IMR-90 (cell line): Measurements from ENCODE around the gene RNGTT. TPM values are rescaled to one million over a fixed set of nuclear protein-coding genes. Genes with fewer than 3 reads are reported as not detected.

Source experiments
- ATAC-seq: fragments of 200-7000 bp; cut with Tn5 transposase; 2 replicates; pipeline ENCODE4 v1.9.1; 2020; ENCODE audit warnings: low read depth, mild to moderate bottlenecking, moderate library complexity
- BruUV-seq: library from RNA; stranded (reverse); fragments of 400-500 nt; replicated peaks from 2 replicates; lab custom pipeline; 2021; lab: Mats Ljungman, UMichigan
- CTCF ChIA-PET: fragments of 300-600 bp; formaldehyde crosslinking; extraction: SDS; loops from one replicate; lab custom pipeline; 2021; ENCODE audit warnings: antibody characterized with exemption; lab: Yijun Ruan, JAX
- POLR2A ChIA-PET: fragments of 300-600 bp; sonication (Branson Sonifier 250); formaldehyde crosslinking; loops from one replicate; lab custom pipeline; 2022; ENCODE audit warnings: antibody characterized with exemption; ENCODE audit not compliant: unreplicated experiment; lab: Charles Lee
- DNase-seq: peaks from one replicate; pipeline ENCODE4 v3.0.0; 2013
- H2AFZ ChIP-seq: replicated peaks from 2 replicates; pipeline ENCODE3; 2013; ENCODE audit warnings: low read length, mild to moderate bottlenecking; ENCODE audit not compliant: poor library complexity
- H2AK5ac ChIP-seq: 2 replicates; pipeline ENCODE4 v1.6.1; 2013; ENCODE audit warnings: low read depth, low read length, inconsistent platforms
- H2AK9ac ChIP-seq: replicated peaks from 2 replicates; pipeline ENCODE3; 2013; ENCODE audit warnings: mild to moderate bottlenecking, low read depth, low read length, moderate library complexity; ENCODE audit not compliant: poor library complexity
- H2BK120ac ChIP-seq: 2 replicates; pipeline ENCODE4 v1.6.1; 2013; ENCODE audit warnings: low read depth, low read length, inconsistent platforms
- H2BK15ac ChIP-seq: 3 replicates; pipeline ENCODE4 v1.6.1; 2013; ENCODE audit warnings: low read depth, low read length, inconsistent platforms
- H2BK20ac ChIP-seq: 2 replicates; pipeline ENCODE4 v1.6.1; 2013; ENCODE audit warnings: low read depth, mild to moderate bottlenecking, inconsistent platforms, low read length, moderate library complexity
- H2BK5ac ChIP-seq: 2 replicates; pipeline ENCODE4 v1.6.1; 2013; ENCODE audit warnings: mild to moderate bottlenecking, low read depth, low read length, inconsistent platforms; ENCODE audit not compliant: poor library complexity, severe bottlenecking
- H3K14ac ChIP-seq: replicated peaks from 2 replicates; pipeline ENCODE4 v1.6.1; 2013; ENCODE audit warnings: low read depth, low read length, inconsistent platforms
- H3K18ac ChIP-seq: 2 replicates; pipeline ENCODE4 v1.6.1; 2013; ENCODE audit warnings: low read depth, low read length, control low read depth
- H3K23ac ChIP-seq: 2 replicates; pipeline ENCODE4 v1.6.1; 2013; ENCODE audit warnings: low read depth, low read length, inconsistent platforms
- H3K27ac ChIP-seq: 2 replicates; pipeline ENCODE4 v1.5.1; 2013; ENCODE audit warnings: mild to moderate bottlenecking, control low read depth, low read length; ENCODE audit not compliant: insufficient read depth
- H3K27me3 ChIP-seq: 2 replicates; pipeline ENCODE4 v1.6.1; 2013; ENCODE audit warnings: low read length; ENCODE audit not compliant: control insufficient read depth, insufficient read depth
- H3K36me3 ChIP-seq: 2 replicates; pipeline ENCODE4 v1.6.1; 2013; ENCODE audit warnings: low read length, mixed read lengths; ENCODE audit not compliant: control insufficient read depth, insufficient read depth
- H3K4ac ChIP-seq: 2 replicates; pipeline ENCODE4 v1.6.1; 2013; ENCODE audit warnings: low read depth, low read length, inconsistent platforms
- H3K4me1 ChIP-seq: 2 replicates; pipeline ENCODE4 v1.6.1; 2013; ENCODE audit warnings: low read length, mixed read lengths; ENCODE audit not compliant: control insufficient read depth, insufficient read depth
- H3K4me2 ChIP-seq: 2 replicates; pipeline ENCODE4 v1.6.1; 2013; ENCODE audit warnings: low read depth, mild to moderate bottlenecking, control low read depth, low read length, moderate library complexity
- H3K4me3 ChIP-seq: 2 replicates; pipeline ENCODE4 v1.5.1; 2013; ENCODE audit warnings: low read depth, mild to moderate bottlenecking, control low read depth, low read length, moderate library complexity; ENCODE audit not compliant: insufficient read depth
- H3K56ac ChIP-seq: 2 replicates; pipeline ENCODE4 v1.6.1; 2013; ENCODE audit warnings: low read length, inconsistent platforms; ENCODE audit not compliant: insufficient read depth; ENCODE audit errors: extremely low read depth
- H3K79me1 ChIP-seq, 2 experiments: 2 replicates each; pipeline ENCODE4 v1.6.1; 2013; ENCODE audit warnings: low read length in 2 of 2, inconsistent platforms in 1 of 2, low read depth in 1 of 2
- H3K9ac ChIP-seq: 2 replicates; pipeline ENCODE4 v1.6.1; 2013; ENCODE audit warnings: low read depth, low read length, control low read depth
- H3K9me1 ChIP-seq: 2 replicates; pipeline ENCODE4 v1.6.1; 2013; ENCODE audit warnings: low read length, inconsistent platforms; ENCODE audit not compliant: insufficient read depth
- H3K9me3 ChIP-seq: 2 replicates; pipeline ENCODE4 v1.6.1; 2013; ENCODE audit warnings: low read length; ENCODE audit not compliant: control insufficient read depth, insufficient read depth
- H4K20me1 ChIP-seq: 2 replicates; pipeline ENCODE4 v1.6.1; 2013; ENCODE audit warnings: low read length, inconsistent platforms; ENCODE audit not compliant: insufficient read depth
- H4K5ac ChIP-seq: 2 replicates; pipeline ENCODE4 v1.6.1; 2013; ENCODE audit warnings: mild to moderate bottlenecking, low read depth, low read length, control low read depth
- H4K8ac ChIP-seq, 2 experiments: 2 replicates each; pipeline ENCODE4 v1.6.1; 2013; ENCODE audit warnings: low read depth in 2 of 2, low read length in 2 of 2, control low read depth in 1 of 2, inconsistent platforms in 1 of 2
- H4K91ac ChIP-seq: 2 replicates; pipeline ENCODE4 v1.6.1; 2013; ENCODE audit warnings: low read depth, low read length, inconsistent platforms; ENCODE audit not compliant: insufficient read depth
- BHLHE40 ChIP-seq: fragments of 150-350 bp; IDR thresholded peaks from 2 replicates; pipeline ENCODE4 v1.6.1; 2016; ENCODE audit warnings: mild to moderate bottlenecking, low read depth, low read length
- FOS ChIP-seq: fragments of 150-350 bp; IDR thresholded peaks from 2 replicates; pipeline ENCODE4 v1.6.1; 2016; ENCODE audit warnings: low read depth, low read length
- MAFK ChIP-seq: IDR thresholded peaks from 2 replicates; pipeline ENCODE4 v1.6.1; 2012; ENCODE audit warnings: low read depth, low read length, improper control_type of control experiment
- MAZ ChIP-seq: IDR thresholded peaks from 2 replicates; pipeline ENCODE4 v1.6.1; 2012; ENCODE audit warnings: low read depth, mild to moderate bottlenecking, low read length, improper control_type of control experiment, moderate library complexity, borderline replicate concordance
- MXI1 ChIP-seq: IDR thresholded peaks from 2 replicates; pipeline ENCODE4 v1.6.1; 2012; ENCODE audit warnings: low read depth, mild to moderate bottlenecking, low read length, moderate library complexity, borderline replicate concordance
- NFE2L2 ChIP-seq: fragments of 150-350 bp; IDR thresholded peaks from 2 replicates; pipeline ENCODE4 v1.6.1; 2016; ENCODE audit warnings: low read depth, mild to moderate bottlenecking, low read length
- POLR2A ChIP-seq: IDR thresholded peaks from 2 replicates; pipeline ENCODE4 v1.6.1; 2012; ENCODE audit warnings: mild to moderate bottlenecking, low read depth, low read length
- RAD21 ChIP-seq: IDR thresholded peaks from 2 replicates; pipeline ENCODE4 v1.6.1; 2012; ENCODE audit warnings: low read length, improper control_type of control experiment
- RCOR1 ChIP-seq: IDR thresholded peaks from 2 replicates; pipeline ENCODE4 v1.6.1; 2012; ENCODE audit warnings: mild to moderate bottlenecking, low read length, improper control_type of control experiment; ENCODE audit not compliant: insufficient replicate concordance
- RFX5 ChIP-seq: IDR thresholded peaks from 2 replicates; pipeline ENCODE4 v1.8.0; 2012; ENCODE audit warnings: low read depth, mild to moderate bottlenecking, low read length, moderate library complexity
- SMC3 ChIP-seq: fragments of 150-350 bp; IDR thresholded peaks from 2 replicates; pipeline ENCODE4 v1.6.1; 2016; ENCODE audit warnings: low read depth, mild to moderate bottlenecking, antibody characterized with exemption, low read length, moderate library complexity
- WGBS, 2 experiments: methylation state at CpG; one replicate each; pipeline versions ENCODE4 v1.1.5 to v1.1.7; 2013; ENCODE audit warnings: missing lambda C conversion rate in 2 of 2; ENCODE audit not compliant: insufficient read length in 1 of 2; ENCODE audit errors: extremely low coverage in 2 of 2; 5-methylcytosine and 5-hydroxymethylcytosine counted together
- dilution Hi-C: fragments of 300-500 bp; cut with HindIII; formaldehyde crosslinking; loops from one replicate; pipeline ENCODE4 v1.14.3; 2018; ENCODE audit warnings: low sequenced_read_pairs; ENCODE audit not compliant: unreplicated experiment
- in situ Hi-C: fragments of 300-500 bp; cut with MboI; formaldehyde crosslinking; loops from 3 replicates; pipeline ENCODE4 v1.14.3; 2019; ENCODE audit warnings: low sequenced_read_pairs, inconsistent platforms, mixed read lengths
- intact Hi-C: fragments of 100-400 bp; cut with micrococcal nuclease; formaldehyde crosslinking; loops from 2 replicates; pipeline ENCODE4 v1.10.0; 2022
- polyA plus RNA-seq, 3 experiments: library from polyadenylated mRNA; depleted of rRNA; stranded (reverse); fragments of >200 nt; gene quantifications; 2 replicates each; pipeline ENCODE4 v1.2.3, GENCODE V29; 2012; ENCODE audit warnings: low replicate concordance in 1 of 3
- total RNA-seq: library from RNA; depleted of rRNA; stranded (reverse); fragments of >200 nt; gene quantifications from 2 replicates; pipeline ENCODE4 v1.2.3, GENCODE V29; 2012
- TF ChIP-seq, protein P1 (sequence below): conservative IDR thresholded peaks from 2 replicates; pipeline ENCODE4 v1.5.1; 2012; ENCODE audit warnings: mild to moderate bottlenecking, low read depth, low read length, improper control_type of control experiment
- TF ChIP-seq, protein P2 (sequence below): fragments of 150-350 bp; IDR thresholded peaks from 2 replicates; pipeline ENCODE4 v1.6.1; 2017; ENCODE audit warnings: mild to moderate bottlenecking, antibody characterized with exemption, low read length, low read depth

The RNGTT gene
- total and polyA plus RNA-seq, 2 of the 4 experiments (the other 2 are of a cell fraction): 5.4 to 21.7 TPM

DNA sequence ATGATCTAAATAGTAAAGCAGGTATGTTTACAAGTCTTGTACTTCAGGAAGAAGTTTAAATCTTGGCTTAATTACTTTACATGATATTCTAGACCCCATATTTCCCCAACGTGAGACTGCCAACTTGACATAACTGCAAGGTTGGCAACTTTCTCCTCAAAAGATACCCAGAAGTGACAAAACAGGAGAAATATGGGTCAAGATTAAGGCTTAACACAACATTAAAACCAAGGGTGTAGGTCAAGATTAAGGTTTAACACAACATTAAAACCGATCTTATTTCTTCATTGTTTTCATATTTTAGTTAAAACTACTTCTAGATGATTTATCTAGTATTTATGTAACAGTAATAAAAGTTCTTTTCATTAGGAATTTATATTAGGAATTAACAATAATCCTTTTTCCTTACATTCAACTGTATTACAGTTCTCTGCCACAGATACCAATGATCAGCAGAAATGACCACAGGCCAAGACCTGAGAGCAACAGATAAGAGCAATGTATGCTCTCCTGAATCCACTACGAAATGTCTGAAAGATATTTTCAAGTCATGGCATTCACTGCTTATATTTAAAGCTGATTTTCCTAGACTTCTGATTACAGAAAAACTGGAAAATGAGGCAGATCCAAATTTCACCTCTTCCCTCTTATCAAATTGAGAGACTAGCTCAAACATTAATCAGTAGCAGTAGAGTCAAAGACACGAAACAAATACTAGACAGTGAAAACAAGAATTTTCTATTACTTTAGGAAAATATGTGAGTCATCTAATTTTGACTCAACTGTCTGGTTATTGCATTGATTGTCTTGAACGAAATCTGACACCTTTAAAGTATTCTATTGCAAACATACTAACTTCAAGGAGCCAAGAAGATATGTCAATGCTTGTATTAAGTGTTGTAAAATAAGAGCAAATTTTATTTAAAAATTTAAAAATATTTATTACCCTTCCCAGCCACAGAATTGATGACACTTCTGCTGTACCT is 72.3 kb downstream of the RNGTT start (continued):
- TF ChIP-seq RFX5 (no peak), RAD21 (no peak)

DNA sequence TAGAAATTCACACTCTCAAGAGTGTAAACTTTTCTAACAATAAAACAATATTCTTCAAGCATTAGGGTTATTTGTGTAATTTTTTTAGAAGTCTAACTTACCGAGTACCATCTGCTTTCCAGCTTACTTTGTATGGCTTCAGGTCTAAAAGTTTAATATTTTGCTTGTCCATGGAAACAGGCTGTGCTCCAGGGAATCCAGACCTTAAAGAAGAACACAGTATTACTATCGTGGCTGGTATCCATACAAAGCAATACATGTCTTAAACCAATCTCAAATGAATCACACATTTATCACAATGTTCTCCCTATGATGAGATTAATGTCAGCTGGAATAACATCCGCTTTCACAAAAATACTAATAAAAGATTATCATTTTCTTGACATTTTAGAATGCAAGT is 73.0 kb downstream of the RNGTT start:
- Histone ChIP-seq H4K91ac (no peak overlapping the region), H2BK15ac (no peak overlapping the region), H3K36me3 (0 out of 2 replicates have a peak, but pooled peaks cover 3% of the 10 kb centered on the region), H2BK120ac (no peak overlapping the region), H2BK5ac (no peak overlapping the region), H4K8ac (no peak overlapping the region), H3K4me3 (no peak overlapping the region), H2BK20ac (no peak overlapping the region), H3K27ac (no peak overlapping the region), H3K4me1 (no peaks in the 10 kb centered on the region), H3K23ac (no peak overlapping the region), H3K18ac (no peak overlapping the region), H3K79me1 (0 out of 4 replicates have a peak, but pooled peaks cover 0 to 4% of the 10 kb centered on the region in 2 experiments), H3K9ac (no peak overlapping the region), H3K4ac (no peak overlapping the region), H2AFZ (no peak overlapping the region), H4K5ac (no peak overlapping the region), H3K27me3 (no peaks in the 10 kb centered on the region), H3K56ac (no peak overlapping the region), H3K9me1 (no peaks in the 10 kb centered on the region), H3K14ac (no peak overlapping the region), H2AK9ac (no peak overlapping the region), H3K9me3 (no peaks in the 10 kb centered on the region), H3K4me2 (no peak overlapping the region), H4K20me1 (no peaks in the 10 kb centered on the region), H2AK5ac (no peak overlapping the region)
- in situ Hi-C loops: no loop called here
- intact Hi-C loops: no loop called here
- ATAC-seq (no peak), DNase-seq (no peak)
- dilution Hi-C loops: no loop called here
- ChIA-PET CTCF (interaction anchor here (0.7 kb wide), 1 partner anchor 9 kb away, joined by 5 read pairs; no protein-coding TSS in a partner anchor), POLR2A (no interaction called here)
- no CpG with 5 or more reads among the region's 3 CpGs for WGBS, 2 experiments
- BruUV-seq: no TSS peak
- no peak for TF ChIP-seq MAZ
- TF ChIP-seq FOS: no peak
- TF ChIP-seq RCOR1: no peak
- no peak for TF ChIP-seq MXI1
- TF ChIP-seq, protein P1, sequence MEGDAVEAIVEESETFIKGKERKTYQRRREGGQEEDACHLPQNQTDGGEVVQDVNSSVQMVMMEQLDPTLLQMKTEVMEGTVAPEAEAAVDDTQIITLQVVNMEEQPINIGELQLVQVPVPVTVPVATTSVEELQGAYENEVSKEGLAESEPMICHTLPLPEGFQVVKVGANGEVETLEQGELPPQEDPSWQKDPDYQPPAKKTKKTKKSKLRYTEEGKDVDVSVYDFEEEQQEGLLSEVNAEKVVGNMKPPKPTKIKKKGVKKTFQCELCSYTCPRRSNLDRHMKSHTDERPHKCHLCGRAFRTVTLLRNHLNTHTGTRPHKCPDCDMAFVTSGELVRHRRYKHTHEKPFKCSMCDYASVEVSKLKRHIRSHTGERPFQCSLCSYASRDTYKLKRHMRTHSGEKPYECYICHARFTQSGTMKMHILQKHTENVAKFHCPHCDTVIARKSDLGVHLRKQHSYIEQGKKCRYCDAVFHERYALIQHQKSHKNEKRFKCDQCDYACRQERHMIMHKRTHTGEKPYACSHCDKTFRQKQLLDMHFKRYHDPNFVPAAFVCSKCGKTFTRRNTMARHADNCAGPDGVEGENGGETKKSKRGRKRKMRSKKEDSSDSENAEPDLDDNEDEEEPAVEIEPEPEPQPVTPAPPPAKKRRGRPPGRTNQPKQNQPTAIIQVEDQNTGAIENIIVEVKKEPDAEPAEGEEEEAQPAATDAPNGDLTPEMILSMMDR: no peak
- no peak for TF ChIP-seq MAFK
- TF ChIP-seq NFE2L2: no peak
- TF ChIP-seq BHLHE40: no peak
- no peak for TF ChIP-seq POLR2A
- TF ChIP-seq SMC3: no peak
- TF ChIP-seq RFX5: no peak
- TF ChIP-seq, protein P2, sequence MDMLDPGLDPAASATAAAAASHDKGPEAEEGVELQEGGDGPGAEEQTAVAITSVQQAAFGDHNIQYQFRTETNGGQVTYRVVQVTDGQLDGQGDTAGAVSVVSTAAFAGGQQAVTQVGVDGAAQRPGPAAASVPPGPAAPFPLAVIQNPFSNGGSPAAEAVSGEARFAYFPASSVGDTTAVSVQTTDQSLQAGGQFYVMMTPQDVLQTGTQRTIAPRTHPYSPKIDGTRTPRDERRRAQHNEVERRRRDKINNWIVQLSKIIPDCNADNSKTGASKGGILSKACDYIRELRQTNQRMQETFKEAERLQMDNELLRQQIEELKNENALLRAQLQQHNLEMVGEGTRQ: no peak
